M059J (cell line): ENCODE data around the gene OLFM2. TPM values are rescaled to one million over a fixed set of nuclear protein-coding genes. Genes with fewer than 3 reads are reported as not detected.
"Not testable (repeated sequence)": the region's sequence is repeated elsewhere in the genome, so short reads cannot be mapped to it uniquely, and the experiment has no call there.

Source experiments
- DNase-seq: peaks from one replicate; pipeline ENCODE4 v3.0.0-alpha.2; 2012; ENCODE audit warnings: low read depth
- total RNA-seq: library from RNA; depleted of rRNA; stranded (reverse); fragments of >200 nt; shearing (Covaris generic); gene quantifications from 2 replicates; pipeline ENCODE4 v1.2.3, GENCODE V29; 2014

OLFM2 gene
- total RNA-seq, 1 experiment from 2014 or later = 0.39 TPM

- no peak for DNase-seq
Observed at GRCh38 chr19:9943744-9944143, 7.4 kb upstream of the OLFM2 start.

GRCh38 chr19:9941671-9942070, 5.4 kb upstream of the OLFM2 start:
- no peak for DNase-seq

- peak; percentile 30 for DNase-seq
Observed at GRCh38 chr19:9941231-9941630, 4.9 kb upstream of the OLFM2 start.

GRCh38 chr19:9940778-9941177, 4.5 kb upstream of the OLFM2 start:
- DNase-seq = peak; percentile 76

- peak; percentile 41 for DNase-seq
Observed at GRCh38 chr19:9939301-9939913, 3.1 kb upstream of the OLFM2 start.

- DNase-seq = no peak
Observed at GRCh38 chr19:9937001-9937411, 691 bp upstream of the OLFM2 start.

GRCh38 chr19:9935506-9936325, 599 bp downstream of the OLFM2 start:
- DNase-seq = no peak

GRCh38 chr19:9934132-9934950, 2.0 kb downstream of the OLFM2 start:
- peak; percentile 35 for DNase-seq

- no peak for DNase-seq
Observed at GRCh38 chr19:9932835-9933234, 3.5 kb downstream of the OLFM2 start.

- DNase-seq = no peak
Observed at GRCh38 chr19:9931629-9932028, 4.7 kb downstream of the OLFM2 start.

- no peak for DNase-seq
Observed at GRCh38 chr19:9923440-9923839, 12.9 kb downstream of the OLFM2 start.

GRCh38 chr19:9922782-9923379, 13.4 kb downstream of the OLFM2 start:
- not testable (repeated sequence) for DNase-seq

GRCh38 chr19:9917321-9917720, 19.0 kb downstream of the OLFM2 start:
- peak; percentile 66 for DNase-seq

- DNase-seq = no peak
Observed at GRCh38 chr19:9916719-9917118, 19.6 kb downstream of the OLFM2 start.

- peak; percentile 79 for DNase-seq
Observed at GRCh38 chr19:9914315-9915207, 21.8 kb downstream of the OLFM2 start.

- no peak for DNase-seq
Observed at GRCh38 chr19:9914001-9914314, 22.4 kb downstream of the OLFM2 start.

- DNase-seq = no peak
Observed at GRCh38 chr19:9913237-9914000, 22.9 kb downstream of the OLFM2 start.

- no peak for DNase-seq
Observed at GRCh38 chr19:9912551-9913236, 23.6 kb downstream of the OLFM2 start.

GRCh38 chr19:9911524-9912185, 24.7 kb downstream of the OLFM2 start:
- DNase-seq = no peak
